ENCODE measurements around the gene PARD6G.

PARD6G gene

DNA sequence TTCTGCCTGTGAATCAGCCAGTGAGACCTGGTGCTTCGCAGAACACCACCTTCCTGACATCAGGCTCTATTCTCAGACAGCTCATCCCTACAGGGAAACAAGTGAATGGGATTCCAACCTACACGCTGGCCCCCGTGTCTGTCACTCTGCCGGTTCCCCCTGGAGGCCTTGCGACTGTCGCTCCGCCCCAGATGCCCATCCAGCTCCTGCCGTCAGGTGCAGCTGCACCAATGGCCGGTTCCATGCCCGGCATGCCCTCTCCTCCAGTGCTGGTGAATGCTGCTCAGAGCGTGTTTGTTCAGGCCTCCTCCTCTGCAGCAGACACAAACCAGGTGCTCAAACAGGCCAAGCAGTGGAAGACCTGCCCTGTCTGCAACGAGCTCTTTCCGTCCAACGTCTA, 110.2 kb downstream of the PARD6G start:
- DNase-seq: no peak

GRCh38 chr18:80136679-80137078, 110.6 kb downstream of the PARD6G start:
- DNase-seq: no peak

DNA sequence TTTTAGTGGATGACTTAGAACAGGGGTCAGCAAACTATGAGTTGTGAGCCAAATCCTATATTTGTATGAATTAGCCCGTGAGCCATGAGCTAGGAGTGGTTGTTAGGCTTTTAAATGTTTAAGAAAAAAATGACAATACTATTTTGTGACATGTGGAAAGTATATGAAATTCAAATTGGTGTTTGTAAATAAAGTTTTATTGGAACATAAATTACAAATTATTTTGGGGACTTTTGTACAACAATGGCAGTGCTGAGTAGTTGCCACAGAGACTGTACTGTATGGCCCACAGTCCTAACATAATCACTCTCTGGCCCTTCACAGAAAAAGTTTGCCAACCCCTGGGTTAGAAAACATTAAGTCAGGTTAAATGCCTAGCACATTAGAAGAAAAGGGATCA, 112.2 kb downstream of the PARD6G start:
- DNase-seq: no peak

- no peak for DNase-seq
Measured at GRCh38 chr18:80133124-80133523, 114.2 kb downstream of the PARD6G start.

DNA sequence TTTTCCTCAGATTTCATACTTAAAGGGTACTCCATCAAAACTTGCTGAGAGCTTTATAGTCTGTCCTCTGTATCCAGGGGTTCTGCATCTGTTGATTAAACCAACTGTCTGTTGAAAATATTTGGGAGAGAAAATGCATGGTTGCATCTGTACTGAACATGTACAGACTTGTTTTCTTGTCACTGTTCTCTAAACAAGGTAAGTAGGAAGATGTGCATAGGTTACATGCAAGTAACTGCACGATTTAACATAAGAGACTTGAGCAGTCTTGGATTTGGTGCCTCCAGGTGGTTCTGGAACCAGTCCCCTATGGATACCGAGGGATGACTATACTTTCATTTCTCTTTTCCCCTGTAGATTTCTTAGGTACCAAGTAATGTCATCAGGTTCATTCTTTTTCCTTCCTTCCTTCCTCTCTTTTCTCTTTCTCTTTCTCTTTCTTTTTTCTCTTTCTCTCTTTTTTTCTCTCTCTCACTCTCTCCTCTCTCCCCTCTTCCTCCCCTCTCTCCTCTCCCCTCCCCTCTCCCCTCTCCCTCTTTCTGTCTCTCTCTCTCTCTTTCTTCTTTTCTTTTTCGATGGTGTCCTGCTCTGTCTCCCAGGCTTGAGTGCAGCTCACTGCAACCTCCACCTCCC, 115.0 kb downstream of the PARD6G start:
- DNase-seq: no peak

GRCh38 chr18:80130555-80130954, 116.8 kb downstream of the PARD6G start:
- no peak for DNase-seq

DNA sequence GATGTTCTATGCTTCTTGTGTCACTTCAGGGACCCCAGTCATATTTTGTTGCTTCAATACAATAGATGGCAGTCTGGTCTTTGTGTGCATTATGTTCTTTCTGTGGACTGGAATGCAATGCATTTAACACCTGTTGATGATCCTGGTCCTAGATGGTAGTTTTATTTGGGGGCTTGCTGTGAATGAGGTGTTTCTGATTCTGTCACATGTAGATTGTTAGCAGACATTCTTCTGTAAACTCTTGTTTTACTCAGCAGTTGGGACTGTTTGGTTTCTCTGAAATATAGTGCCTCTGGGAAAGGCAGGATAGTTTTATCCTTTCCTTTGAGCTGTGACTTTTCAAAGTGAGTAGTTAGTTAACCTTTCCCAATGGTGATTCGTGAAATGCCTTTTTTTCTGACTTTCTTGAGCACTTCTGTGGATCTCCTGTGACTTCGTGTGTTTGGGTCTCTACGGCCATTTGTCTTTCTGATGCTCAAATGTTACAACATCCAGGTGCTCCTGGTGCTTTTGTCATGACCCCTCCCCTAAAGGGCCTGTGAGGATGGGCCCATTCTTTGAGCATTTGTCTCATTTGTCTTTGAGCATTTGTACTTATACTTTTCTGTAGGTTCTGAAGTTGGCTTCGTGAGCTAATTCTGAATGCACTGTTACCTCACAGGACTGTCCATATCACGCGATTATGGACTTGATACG, 117.5 kb downstream of the PARD6G start:
- no peak for DNase-seq

- DNase-seq: no peak
Measured at GRCh38 chr18:80127635-80128034, 119.7 kb downstream of the PARD6G start.

- DNase-seq: no peak
Measured at GRCh38 chr18:80126797-80127196, 120.5 kb downstream of the PARD6G start.

- no peak for DNase-seq
Measured at GRCh38 chr18:80124131-80124530, 123.2 kb downstream of the PARD6G start.

GRCh38 chr18:80120932-80121331, 126.4 kb downstream of the PARD6G start:
- DNase-seq: no peak

DNA sequence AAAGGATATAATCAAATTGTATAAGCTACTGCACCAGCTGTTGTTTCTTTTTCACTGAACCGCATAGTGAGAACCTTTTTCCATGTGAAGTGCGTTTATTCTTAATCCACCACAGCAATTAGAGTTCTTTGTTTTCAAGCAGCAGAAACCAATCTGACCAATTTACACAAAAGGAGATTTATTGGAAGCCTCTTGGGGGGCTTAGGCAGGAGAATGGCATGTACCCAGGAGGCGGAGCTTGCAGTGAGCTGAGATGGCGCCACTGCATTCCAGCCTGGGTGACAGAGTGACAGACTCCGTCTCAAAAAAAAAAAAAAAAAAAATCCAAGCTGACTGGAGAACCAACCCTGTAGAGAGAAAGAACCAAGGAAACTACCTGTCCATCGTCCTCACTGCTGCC, 128.2 kb downstream of the PARD6G start:
- DNase-seq: no peak

DNA sequence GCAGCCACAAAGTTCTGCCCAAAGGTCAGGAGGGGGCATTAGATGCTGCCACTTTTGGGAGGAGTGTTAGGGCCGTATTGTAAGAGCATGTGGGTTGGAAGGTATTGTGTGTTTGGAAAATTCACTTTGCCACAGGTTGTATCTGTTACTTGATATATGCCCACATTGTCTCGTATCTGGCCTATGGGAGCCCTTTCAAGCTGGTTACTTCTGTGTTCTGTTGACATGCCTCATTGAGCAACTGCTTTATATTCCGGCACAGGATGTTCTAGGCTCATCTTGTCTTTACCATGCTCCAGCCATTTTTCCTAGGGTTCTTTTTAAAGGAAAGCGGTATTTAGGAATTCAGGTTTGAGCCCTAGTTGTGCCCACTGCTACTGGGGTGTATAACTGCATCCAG, 132.3 kb downstream of the PARD6G start:
- no peak for DNase-seq

DNA sequence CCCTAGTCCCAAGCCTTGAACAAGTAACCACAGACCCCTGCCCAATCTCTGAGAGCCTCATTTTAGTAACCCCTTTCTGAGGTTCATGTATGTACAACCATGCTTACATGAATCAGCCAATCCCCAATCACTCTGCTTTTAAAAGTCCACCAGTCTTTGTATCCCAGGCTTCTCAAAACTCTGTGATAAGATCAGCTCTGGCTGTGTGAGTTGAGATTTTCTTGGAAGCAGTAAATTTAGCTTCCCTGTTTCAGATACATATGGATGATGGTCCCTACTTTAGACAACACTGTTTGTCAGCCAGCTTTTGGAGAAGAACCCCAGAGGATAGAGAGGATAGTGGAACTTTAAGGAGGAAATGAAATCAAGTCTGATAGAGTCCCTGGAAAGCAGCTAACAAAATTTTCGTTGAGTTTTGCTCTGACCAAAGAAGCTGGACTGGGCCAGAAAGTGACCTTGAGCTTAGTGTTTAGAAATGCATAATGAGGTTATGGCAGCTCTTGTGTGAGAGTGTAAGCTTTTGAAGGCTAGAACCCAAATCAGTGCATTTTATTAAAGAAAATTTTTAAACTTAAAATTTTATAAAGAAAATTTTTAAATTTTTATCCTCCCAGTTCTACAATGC, 134.6 kb downstream of the PARD6G start:
- no peak for DNase-seq

DNA sequence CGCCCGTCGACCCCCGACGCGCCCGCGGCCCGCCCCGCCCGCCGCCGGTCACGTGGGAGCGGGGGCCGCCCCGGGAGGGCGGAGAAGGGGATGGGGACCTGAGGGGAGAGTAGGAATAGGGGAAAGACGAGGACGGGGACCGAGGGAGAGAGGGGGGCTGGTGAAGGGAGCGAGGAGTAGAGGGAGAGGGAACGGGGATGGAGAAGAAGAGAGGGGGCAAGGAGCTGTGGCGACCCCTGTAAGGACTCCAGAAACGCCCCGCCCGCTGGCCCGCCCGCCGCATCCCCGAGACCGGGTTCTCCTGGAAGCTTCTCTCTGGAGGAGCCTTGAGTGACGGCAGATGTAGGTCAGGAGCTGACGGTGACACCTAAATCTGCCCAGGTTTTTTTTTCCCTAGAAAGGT, 137.6 kb downstream of the PARD6G start:
- no peak for DNase-seq

GRCh38 chr18:80108739-80109675, 138.3 kb downstream of the PARD6G start, which contains the start of gene ADNP2:
TSS of gene ADNP2 (plus strand) at chr18:80109262. CDS start at chr18:80117543, 8,281 bp downstream.
- DNase-seq: peak; percentile 90

GRCh38 chr18:80108121-80108536, 139.2 kb downstream of the PARD6G start:
- no peak for DNase-seq

DNA sequence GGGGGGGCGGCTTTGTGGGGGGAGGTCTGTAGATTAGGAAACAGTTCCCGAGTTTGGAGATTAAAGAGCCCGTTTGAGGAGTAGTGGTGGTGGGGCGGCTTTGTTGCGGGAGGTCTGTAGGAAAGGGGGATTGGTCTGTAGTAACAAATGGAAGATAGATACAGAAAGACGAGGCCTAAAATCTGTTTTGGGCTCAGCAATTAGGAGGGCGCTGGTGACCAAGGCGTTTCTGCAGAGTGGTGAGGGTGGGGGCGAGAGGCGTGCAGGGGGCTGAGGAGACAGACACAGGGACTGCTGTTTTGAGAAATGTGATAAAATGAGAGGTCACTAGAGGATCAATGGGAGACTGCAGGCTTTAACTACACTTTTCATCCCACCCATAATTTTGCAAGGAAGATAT, 139.9 kb downstream of the PARD6G start:
- DNase-seq: no peak
